KMS-11 (cell line): Measurements from ENCODE around the gene HSF2BP.

Experiments
- H2AFZ ChIP-seq: fragments of 200-600 bp; sonication (generic); 2 replicates; pipeline ENCODE4 v1.6.1; 2016; ENCODE audit warnings: antibody characterized with exemption, mixed run types, low read depth
- H3K27ac ChIP-seq: fragments of 200-600 bp; sonication (generic); 2 replicates; pipeline ENCODE4 v1.6.1; 2016; ENCODE audit warnings: mild to moderate bottlenecking, mixed run types
- H3K27me3 ChIP-seq: fragments of 200-600 bp; sonication (generic); 2 replicates; pipeline ENCODE4 v1.6.1; 2017; ENCODE audit warnings: mild to moderate bottlenecking, low read depth, mixed run types, moderate library complexity; ENCODE audit not compliant: insufficient read depth
- H3K36me3 ChIP-seq: fragments of 200-600 bp; sonication (generic); 2 replicates; pipeline ENCODE4 v1.6.1; 2017; ENCODE audit warnings: mild to moderate bottlenecking, mixed run types; ENCODE audit not compliant: insufficient read depth
- H3K4me1 ChIP-seq: fragments of 200-600 bp; sonication (generic); 2 replicates; pipeline ENCODE4 v1.6.1; 2016; ENCODE audit warnings: mild to moderate bottlenecking, low read depth, mixed run types; ENCODE audit not compliant: poor library complexity, severe bottlenecking
- H3K4me2 ChIP-seq: fragments of 200-600 bp; sonication (generic); 2 replicates; pipeline ENCODE4 v1.7.0; 2016; ENCODE audit warnings: mild to moderate bottlenecking, mixed run types
- H3K4me3 ChIP-seq: fragments of 200-600 bp; sonication (generic); IDR thresholded peaks from 2 replicates; pipeline ENCODE4 v1.6.1; 2017; ENCODE audit warnings: low read depth, low read length, mixed read lengths; ENCODE audit not compliant: insufficient read depth
- H3K79me2 ChIP-seq: fragments of 200-600 bp; sonication (generic); 2 replicates; pipeline ENCODE4 v1.6.1; 2016; ENCODE audit warnings: low read depth, mixed run types; ENCODE audit not compliant: insufficient read depth
- H3K9ac ChIP-seq: fragments of 200-600 bp; sonication (generic); 2 replicates; pipeline ENCODE4 v1.6.1; 2016; ENCODE audit warnings: mild to moderate bottlenecking, mixed run types
- H4K20me1 ChIP-seq: fragments of 200-600 bp; sonication (generic); 2 replicates; pipeline ENCODE4 v1.6.1; 2016; ENCODE audit warnings: mild to moderate bottlenecking, mixed run types; ENCODE audit not compliant: insufficient read depth
- CTCF ChIP-seq: fragments of 200-600 bp; sonication (generic); conservative IDR thresholded peaks from 2 replicates; pipeline ENCODE4 v1.6.1; 2017; ENCODE audit warnings: low read depth, mild to moderate bottlenecking, antibody characterized with exemption, low read length, moderate library complexity, mixed read lengths

HSF2BP gene

GRCh38 chr21:43664358-43664757 is 5.1 kb upstream of the HSF2BP start:
- peaks cover 18% of the 10 kb centered on the region for H4K20me1 ChIP-seq
- no peak overlapping the region for H3K9ac ChIP-seq
- peaks cover 100% of the 10 kb centered on the region for H3K79me2 ChIP-seq
- no peak overlapping the region for H3K27ac ChIP-seq
- no peak overlapping the region for H3K4me3 ChIP-seq
- peaks cover 36% of the 10 kb centered on the region for H3K36me3 ChIP-seq
- no peaks in the 10 kb centered on the region for H3K27me3 ChIP-seq
- no peak overlapping the region for H3K4me2 ChIP-seq
- peaks cover 11% of the 10 kb centered on the region for H3K4me1 ChIP-seq
- H2AFZ ChIP-seq, result no peak overlapping the region
- TF ChIP-seq CTCF, result no peak

DNA sequence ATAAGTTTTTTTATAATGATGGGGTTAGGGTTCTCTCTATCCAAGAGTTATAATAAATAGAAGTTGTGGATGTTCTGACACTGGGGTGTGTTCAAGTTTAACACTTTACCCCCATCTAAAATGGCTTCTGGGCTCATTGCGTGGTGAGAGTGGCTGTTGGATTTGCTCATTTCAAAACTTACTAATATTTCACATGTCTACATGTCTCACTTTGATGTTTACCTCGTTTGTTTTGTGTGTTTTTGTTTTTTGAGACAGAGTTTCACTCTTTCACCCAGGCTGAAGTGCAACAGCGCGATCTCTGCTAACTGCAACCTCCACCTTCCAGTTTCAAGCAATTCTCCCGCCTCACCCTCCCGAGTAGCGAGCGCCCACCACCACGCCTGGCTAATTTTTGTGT is 3.7 kb upstream of the HSF2BP start:
- Histone ChIP-seq H2AFZ (no peak overlapping the region), H3K4me2 (no peak overlapping the region), H3K27ac (no peak overlapping the region), H3K4me1 (peaks cover 16% of the 10 kb centered on the region), H4K20me1 (peaks cover 13% of the 10 kb centered on the region), H3K27me3 (no peaks in the 10 kb centered on the region), H3K79me2 (peaks cover 86% of the 10 kb centered on the region), H3K36me3 (peaks cover 36% of the 10 kb centered on the region), H3K4me3 (no peak overlapping the region), H3K9ac (no peak overlapping the region)
- no peak for TF ChIP-seq CTCF

GRCh38 chr21:43662286-43662685 is 3.0 kb upstream of the HSF2BP start:
- Histone ChIP-seq H3K4me3 (no peak overlapping the region), H3K27ac (no peak overlapping the region), H3K79me2 (peaks cover 79% of the 10 kb centered on the region), H3K4me2 (peak overlapping the region; percentile 14; the same call in 1 of the 2 replicates), H3K36me3 (peaks cover 36% of the 10 kb centered on the region), H3K4me1 (peaks cover 16% of the 10 kb centered on the region), H3K27me3 (no peaks in the 10 kb centered on the region), H4K20me1 (peaks cover 6% of the 10 kb centered on the region), H3K9ac (no peak overlapping the region), H2AFZ (no peak overlapping the region)
- no peak for TF ChIP-seq CTCF

- Histone ChIP-seq H3K27ac (peak overlapping the region; percentile 85; the same call in 1 of the 2 replicates), H3K36me3 (peaks cover 19% of the 10 kb centered on the region), H3K9ac (peak overlapping the region; percentile 95), H3K4me3 (no peak overlapping the region), H3K4me2 (peak overlapping the region; percentile 64), H2AFZ (peak overlapping the region; percentile 92), H3K79me2 (peaks cover 44% of the 10 kb centered on the region), H3K4me1 (peaks cover 16% of the 10 kb centered on the region), H4K20me1 (peaks cover 4% of the 10 kb centered on the region; the same call in 1 of the 2 replicates), H3K27me3 (no peaks in the 10 kb centered on the region)
- no peak for TF ChIP-seq CTCF
Measured at GRCh38 chr21:43658769-43659135, 536 bp downstream of the HSF2BP start.
